NCI-H1694 treated with DMSO at 0.1 percent for 48 hours (cell line): ENCODE results near the gene RCAN1.

Experiments used
- DNase-seq: peaks from one replicate; lab custom pipeline; 2025; lab: John Stamatoyannopoulos, UW

RCAN1 gene

DNA sequence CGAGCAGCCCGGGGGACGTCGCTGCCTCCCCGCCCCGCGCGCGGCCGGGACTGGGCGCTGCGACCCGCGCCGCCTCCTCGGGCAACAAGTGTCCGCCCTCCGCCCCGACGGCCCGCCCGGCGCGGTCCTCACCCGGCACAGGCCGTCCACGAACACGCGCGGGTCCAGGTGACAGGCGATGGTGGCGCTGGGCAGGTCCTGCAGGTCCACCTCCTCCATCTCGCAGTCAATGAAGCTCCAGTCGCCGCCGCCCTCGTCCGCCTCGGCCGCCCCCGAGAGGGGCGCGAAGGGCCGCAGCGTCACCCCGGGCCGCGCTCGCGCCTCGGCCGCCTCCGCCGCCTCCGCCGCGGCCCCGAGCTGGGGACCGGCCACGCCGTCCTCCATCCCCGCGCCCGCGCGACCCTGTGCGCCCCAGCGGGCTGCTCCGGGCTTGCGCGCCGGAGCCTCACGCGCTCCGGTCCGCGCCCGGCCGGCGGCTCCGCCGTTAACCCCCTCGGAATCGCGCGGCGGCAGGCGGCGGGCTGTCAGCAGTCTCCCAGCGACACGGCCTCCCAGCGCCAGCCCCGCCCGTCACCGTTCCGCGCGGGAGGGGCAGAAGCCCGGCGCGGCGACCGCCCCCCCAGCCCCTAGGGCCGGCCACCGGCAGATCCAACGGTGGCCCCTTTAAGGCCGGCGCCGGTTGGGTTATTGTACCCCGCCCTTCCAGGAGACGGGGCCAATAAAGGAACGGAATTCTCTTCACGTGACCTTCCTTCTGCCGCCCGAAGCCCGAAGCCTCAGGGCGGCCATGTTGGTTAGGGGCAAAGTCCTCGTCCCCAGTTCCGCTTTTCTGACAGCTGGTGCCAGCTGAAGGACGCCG is at the start of gene RCAN1:
Gene RCAN1, minus strand, starts transcription at position 486 of the 859 bp plus-strand sequence. Its CDS starts 102 bp downstream, at position 384.
- peak; percentile 96 for DNase-seq

DNA sequence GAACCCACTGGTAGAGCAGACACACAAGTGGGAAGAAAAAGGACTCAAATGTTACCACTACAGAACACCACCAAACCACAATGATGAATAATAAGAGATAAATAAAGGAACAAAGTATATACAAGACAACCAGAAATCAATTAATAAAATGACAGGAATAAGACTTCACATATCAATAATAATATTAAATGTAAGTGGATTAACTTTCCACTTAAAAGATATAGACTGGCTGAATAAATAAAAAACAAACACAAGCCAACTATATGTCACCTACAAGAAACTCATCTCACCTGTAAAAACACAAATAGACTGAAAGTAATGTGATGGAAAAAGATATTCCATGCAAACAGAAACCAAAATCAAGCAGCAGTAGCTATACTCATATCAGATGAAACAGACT is 46.9 kb upstream of the RCAN1 start:
- DNase-seq = no peak

DNA sequence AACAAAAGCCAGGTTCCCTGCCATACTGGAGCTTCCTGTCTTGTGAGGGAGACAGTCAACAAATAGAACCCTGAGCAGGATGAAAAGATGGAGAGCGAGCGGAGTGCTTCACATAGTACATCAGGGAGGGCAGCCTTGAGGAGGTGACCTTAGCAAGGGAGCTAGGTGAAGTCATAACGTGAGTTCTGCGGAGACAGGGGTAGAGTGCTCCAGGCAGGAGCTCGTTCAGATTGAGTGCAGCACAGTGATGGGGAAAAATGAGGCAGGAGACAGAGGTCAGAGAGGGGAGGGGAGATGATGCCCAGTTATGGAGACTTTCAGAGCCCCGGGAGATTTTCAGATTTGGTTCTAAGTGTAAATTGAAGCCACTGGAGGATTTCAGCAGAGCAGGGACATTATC is 38.6 kb upstream of the RCAN1 start:
- no peak for DNase-seq

DNA sequence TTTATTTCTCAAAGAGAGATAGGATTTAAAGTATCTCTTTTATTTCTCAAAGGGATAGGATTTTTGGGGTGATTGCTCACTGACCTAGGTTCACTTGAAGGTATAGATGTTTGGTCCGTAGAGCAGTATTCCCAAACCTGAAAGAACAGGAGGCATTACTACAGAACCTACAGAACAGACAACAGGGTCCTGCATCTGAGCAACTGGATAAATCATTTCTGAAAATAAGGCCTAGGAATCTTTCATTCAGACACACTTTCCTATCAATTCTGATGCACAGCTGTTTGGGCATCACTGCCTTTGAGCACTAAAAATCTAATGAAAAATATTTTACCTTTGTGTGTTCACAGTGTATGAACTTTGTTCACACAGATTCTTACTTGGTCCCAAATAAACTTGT is 36.7 kb upstream of the RCAN1 start:
- DNase-seq = no peak

DNA sequence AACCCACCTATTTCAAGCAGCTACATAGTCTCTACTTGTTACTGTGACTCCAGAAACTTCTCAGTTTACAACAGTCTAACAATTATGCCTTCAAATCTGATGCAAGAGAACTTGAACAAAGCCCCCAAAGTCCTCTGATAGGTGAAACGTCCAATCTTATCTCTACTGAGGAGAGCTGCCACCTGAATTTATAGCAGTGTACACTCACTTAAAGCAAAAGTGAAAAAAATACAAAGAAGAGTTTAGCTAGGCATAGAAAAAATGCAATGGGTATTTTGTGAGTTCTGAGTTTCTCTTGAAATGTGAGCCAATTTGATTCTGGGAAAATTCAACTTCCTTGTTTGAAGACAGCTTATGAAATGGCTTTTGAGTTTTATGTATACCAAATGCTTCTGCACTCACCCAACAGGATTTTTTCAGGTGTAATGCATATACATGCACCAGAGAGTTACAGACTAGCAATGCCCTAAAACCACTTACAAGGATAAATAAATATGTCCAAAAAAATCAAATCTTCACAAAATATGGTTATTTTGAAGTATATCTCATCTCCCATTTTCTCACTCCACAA is 36.0 kb upstream of the RCAN1 start:
- no peak for DNase-seq

DNA sequence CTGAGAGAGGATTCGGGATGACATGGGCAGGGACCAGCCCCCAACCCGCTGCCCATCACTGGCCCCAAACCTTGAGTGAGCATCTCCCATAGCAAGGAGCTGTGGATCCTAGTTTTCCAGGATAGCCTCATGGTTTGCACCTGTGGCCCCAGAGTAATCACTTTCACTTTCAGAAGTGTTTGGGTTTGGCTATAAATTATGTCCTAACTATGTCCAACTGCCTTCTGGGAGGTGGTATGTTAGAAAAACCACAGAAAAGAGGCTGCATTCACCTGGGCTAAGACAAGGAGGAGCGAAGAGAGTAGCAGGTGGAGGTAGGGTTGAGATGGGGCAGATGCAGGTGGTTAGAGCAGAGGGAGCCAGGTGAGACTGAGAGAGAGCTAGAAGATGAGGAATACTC is 34.5 kb upstream of the RCAN1 start:
- DNase-seq = no peak

DNA sequence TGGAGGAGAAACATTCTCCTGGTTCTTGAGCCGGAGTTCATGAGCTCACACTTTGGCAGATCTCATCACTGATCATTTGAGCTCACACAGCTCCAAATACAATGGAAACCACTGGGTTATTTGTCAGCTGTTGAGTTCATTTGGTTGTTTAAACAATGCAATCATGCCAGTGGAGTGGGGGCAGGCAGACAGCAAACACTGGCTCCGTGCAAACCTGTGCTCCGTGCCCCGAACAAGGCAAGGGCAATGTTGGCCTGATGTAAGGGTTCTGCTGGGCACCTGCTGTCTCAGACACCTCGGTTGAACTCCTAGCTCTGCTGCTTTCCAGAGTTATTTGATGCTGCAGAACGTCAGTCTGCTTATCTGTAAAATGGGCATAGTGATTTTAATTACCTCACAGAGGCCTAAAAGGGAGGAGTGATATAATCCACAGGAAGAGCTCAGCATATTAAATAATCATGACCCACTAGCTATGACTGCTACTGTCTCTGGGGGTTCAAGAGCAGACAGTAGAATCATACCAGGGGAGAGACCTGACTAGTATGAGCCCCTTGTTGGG is 33.9 kb upstream of the RCAN1 start:
- no peak for DNase-seq

DNA sequence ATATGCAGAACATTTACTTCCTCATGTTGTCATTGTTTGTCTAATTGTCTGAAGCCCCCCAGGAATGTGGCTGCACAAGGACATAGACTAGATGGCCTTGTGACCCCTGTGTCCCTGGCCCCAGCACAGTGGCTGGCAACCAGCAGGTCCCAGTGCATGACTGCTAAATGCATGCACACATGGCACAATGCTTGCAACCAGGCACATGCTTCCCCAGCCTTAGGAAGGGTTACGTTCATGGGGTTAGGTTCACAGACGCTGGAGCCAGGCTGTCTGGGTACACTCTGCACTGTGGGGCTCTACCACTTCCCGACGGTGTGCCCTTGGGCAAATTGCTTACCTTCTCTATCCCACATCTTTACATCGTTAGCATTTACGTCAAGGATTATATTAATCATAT is 32.6 kb upstream of the RCAN1 start:
- no peak for DNase-seq

DNA sequence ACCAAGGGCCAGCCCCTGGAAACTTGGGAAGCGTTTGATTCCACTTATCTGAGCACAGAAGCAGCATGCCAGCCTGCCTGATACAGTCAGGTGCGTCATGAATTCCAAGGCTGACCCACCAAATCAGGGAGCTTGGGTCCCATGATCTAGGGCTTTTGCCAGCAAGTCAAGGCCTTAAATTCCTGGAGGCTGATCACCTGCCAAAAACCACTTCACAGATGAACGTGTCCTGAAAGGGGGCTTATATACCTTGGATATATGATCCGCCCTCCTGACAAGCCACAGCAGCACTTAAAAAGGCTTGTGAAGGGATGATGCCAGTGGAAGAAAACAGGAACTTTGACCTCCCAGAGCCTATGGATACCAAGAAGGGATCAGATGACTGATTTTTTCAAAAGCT is 29.9 kb upstream of the RCAN1 start:
- DNase-seq = no peak

DNA sequence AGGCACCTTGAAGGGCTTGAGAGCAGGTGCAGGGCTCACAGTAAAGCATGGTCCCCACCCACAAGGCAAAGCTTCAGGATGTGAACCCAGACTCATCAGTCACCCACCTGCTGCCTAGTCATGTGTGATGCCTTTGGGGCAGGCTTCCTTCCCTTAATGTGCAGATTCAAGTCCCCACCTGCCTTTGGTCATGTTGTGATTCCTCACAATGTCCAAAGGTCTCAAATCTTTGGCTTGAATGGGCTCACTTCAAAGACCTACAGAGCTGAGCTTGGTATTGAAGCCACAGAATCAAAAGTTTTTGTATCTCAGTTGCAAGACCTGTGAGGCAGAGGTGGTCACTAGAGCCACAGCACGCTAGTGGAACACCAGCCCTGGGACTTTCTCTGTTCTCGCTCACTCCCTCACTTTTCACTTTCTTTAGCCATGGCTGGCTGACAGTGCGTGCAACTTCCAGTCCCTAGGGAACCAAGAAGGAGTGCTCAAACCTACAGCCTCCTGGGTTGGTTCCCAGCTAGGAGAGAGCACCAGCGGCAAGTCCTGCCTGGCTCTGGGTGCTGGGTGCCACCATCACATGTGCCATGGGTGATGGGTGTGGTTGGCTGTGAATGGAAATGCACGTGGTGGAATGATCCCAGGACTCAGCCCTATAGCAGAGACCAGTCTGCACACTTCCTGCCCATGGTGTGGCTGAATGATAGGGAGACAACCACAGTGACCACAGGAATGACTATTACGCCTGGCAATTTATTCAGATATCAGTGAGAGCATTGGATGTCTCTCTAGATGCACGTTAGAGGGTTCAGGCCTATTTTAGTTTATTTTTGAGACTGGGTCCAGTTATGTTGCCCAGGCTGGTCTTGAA is 27.5 kb upstream of the RCAN1 start:
- DNase-seq = no peak

DNA sequence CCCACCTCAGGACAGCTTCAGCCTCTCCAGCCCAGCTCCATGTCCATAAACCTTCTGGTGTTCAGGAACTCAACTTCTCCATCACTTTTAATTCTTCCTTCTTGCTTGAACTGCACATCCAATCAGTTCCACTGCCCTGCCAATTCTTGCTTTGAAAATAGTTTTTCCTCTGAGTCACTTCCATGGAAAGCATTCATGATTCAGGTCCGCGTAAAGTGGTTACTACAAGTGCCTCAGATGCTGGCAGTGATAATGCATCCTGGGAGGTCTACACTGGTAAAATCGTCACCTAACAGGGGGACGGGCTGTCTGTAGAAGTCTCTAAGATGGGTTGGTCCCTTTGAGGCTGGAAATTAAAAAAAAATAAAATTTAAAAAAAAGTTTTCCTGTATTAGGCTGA is 25.9 kb upstream of the RCAN1 start:
- DNase-seq = no peak

DNA sequence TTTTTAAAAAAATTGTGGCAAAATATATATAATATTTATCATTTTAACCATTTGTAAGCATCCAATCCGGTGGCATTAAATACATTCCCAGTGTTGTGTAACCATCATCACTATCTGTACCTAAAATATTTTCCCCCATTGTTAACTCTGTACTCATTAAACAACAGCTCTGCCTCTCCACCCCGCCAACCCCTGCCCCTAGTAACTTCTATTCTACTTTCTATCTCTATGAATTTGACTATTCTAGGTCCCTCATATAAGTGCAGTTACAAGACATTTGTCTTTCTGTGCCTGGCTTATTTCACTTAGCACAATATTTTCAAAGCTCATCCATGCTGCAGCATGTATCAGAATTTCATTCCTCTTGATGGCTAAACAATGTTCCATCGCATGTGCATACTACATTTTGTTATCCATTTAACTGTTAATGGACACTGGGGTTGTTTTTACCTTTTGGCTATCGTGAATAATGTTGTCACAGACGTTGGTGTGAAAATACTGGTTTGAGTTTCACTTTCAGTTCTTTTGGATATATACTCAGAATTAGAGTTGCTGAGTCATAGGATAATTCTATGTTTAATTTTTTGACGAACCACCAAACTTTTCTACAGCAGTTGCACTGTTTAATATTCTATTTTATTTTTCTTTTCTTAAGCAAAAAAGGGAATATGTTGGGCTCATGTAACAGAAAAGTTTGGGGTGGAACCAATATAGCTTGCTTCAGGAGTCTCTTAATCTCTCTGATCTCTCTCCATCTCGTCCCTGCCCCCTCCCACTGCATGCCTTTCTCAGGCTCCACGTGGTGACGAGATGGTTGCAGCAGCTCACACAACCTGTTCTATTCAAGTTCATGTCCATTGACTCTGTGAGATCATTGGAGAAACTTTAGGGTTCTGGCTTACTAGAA is 25.2 kb upstream of the RCAN1 start:
- DNase-seq = no peak

DNA sequence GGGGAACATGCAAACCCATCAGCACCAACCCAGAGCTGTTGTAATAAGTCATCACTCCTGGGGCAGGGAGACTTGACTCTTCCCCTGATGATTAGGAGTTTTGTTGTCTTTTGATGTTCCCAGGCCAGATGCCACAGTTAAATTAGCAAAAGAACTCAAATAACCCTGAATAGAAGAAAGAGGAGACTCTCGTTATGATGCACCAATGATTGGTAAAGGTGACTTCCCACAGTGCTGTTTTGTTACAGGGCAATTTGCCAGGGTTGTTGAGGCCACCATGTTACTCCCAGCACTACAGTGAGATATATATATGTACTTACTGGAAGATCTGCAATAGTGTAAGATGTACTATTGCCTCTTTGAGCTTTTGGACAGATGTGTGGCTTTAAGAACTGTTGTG is 24.3 kb upstream of the RCAN1 start:
- DNase-seq = no peak

DNA sequence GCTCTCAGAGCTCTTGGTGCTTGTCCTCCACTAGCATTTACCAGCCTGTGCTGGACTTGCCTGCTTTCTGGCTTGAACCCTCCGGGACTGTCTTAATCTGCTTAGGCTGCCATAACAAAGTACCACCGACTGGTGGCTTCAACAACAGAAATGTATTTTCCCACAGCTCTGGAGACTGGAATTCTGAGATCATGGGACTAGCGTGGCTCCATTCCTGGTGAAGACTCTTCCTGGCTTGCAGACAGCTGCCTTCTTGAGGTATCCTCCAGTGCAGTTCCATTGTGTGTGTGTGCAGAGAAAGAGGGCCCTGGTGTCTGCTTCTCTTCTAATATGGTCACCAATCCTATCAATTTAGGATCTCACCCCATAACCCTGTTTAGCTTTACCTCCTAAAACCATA is 22.0 kb upstream of the RCAN1 start:
- DNase-seq = no peak

DNA sequence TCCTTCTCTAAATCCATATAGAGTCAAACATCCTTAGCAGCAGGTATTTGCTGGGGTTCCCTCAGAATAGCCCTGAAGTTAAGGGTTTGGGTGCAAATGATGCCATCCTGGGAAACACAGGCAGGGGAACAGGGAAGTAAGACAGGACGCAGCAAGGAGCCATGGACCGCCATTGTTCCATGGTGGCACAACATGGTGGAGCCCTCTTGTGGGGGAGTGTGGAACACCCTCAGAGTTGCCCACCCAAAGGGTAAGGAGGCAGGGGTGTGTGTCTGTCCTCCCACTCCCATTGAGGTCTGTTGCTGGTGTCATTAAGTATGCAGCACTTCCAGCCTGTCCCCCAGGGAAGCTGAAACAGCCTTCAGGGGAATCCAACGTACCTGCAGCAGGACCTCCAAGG is 20.4 kb upstream of the RCAN1 start:
- DNase-seq = no peak

DNA sequence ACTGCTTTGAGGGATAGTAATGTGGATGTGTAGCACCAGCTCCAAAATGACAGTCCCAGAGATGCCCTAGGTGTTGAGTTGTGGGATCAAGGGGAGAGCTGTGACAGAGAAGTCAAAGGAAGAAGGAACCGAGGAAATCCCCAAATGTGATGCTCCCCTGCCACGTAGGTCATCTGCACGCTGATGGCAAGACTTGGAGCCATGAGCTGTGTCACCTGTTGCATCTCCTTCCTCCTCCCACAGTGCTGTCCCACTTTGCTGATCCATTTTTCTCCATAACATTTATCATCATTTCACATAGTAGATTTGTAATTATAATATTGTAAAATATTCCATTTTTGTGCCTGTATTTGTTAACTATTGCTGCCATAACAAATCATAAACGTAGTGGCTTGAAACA is 17.6 kb upstream of the RCAN1 start:
- no peak for DNase-seq

DNA sequence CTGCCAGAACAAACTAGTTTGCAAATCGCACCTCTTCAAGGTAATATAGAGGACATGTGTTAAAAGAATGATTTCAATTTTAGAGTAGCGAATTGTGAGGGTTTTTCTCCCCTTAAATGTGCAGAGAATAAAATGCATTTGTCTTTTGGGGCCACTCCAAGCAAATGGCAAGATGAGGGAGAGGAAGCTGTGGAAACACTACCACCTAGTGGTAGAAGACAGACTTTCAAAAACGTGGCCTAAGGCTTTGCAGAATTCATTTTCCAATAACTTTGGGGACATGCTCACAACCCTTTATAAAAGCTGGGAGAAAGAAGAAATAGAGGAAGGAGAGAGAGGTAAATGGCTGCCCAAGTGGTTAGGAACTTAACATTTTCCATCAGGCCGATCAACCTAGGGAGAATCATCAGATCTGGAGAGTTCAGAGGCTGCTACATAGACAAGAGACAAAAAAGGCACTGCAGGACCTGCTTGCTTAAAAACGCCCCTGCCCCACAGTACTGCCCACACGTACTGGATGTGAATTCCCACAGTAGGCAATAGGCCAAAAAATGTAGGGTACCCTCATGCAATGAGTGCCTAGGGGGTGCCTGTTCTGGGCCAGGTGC is 15.7 kb upstream of the RCAN1 start:
- DNase-seq = peak; percentile 45

DNA sequence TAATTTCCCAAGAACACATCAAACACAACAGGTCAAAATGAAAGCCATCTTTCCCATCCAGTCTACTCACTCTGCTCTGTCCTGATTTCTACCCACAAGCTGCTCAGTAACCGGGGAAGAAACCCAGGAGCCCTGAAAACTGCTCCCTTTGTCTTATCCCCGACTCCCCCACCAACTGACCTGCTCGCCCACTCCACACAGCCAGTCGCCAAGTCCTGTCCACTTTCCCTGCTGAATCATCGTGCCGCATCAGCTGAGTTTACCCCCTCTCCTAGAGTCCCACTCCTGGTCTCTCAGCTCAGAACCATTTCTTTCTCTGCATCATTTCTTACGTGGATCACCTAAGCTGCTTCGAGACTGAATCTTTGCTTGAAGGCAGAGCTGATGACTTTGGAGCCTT is 11.2 kb upstream of the RCAN1 start:
- DNase-seq = no peak

DNA sequence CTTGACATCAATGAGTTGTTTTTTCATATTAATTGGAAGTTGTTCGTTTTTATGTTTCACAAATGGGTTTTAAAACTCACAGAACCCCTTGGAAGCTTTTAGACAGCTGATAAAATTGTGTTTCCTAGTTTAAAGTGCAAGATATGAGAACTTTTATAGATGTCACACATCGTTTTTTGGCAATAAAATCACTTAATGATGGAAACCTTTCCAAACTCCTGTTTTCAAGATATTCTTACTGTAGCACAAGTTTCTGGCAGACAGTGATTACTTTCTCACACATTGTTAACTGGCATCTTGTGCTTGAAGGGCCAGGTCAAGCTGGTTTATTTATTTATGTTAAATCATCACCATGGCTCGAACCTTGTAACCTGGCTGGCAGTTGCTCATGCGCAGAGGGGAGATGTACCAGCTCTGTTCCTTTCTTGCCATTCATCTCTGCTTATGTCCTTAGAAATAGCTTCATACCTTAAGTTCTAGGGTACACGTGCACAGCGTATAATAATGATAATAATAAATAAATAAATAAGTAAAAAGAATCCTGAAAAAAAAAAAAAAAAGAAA is 10.2 kb upstream of the RCAN1 start:
- no peak for DNase-seq

DNA sequence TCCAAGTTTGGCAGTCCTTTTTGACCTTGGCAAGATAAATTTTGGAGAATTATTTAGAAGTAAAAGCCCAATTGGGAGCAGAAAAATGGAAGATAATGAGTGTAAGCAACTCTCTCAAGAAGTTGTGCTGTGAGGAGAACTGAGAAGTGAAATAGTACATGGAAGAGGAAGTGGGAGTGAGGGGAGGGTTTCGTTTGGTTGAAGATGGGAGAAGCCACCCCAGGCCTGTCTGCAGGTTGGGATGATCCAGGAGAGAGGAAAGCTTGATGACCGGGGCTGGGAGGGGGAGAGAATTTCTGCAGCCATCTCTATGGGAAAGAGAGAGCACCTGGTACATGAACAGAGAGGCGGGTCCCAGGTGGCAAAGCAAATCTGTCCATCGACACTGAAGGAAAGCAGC is 8.6 kb upstream of the RCAN1 start:
- no peak for DNase-seq
